HepG2 (cell line): ENCODE measurements around the gene RARA. TPM values are rescaled to one million over a fixed set of nuclear protein-coding genes. Genes with fewer than 3 reads are reported as not detected.

Experiments used
- ATAC-seq: fragments of 200-7000 bp; cut with Tn5 transposase; 3 replicates; pipeline ENCODE4 v1.9.1; 2020; ENCODE audit warnings: mild to moderate bottlenecking, moderate library complexity
- BruUV-seq: library from RNA; stranded (reverse); fragments of 400-500 nt; replicated peaks from 2 replicates; lab custom pipeline; 2021; lab: Mats Ljungman, UMichigan
- CTCF ChIA-PET: fragments of 300-600 bp; formaldehyde crosslinking; extraction: SDS; loops from one replicate; lab custom pipeline; 2021; ENCODE audit warnings: low total read pairs, inconsistent platforms, low intra/inter-chr PET ratio; lab: Yijun Ruan, JAX
- POLR2A ChIA-PET: fragments of 350-600 bp; sonication (Branson Sonifier 250); formaldehyde crosslinking; loops from one replicate; lab custom pipeline; 2020; ENCODE audit warnings: antibody characterized with exemption, inconsistent platforms; lab: Yijun Ruan, JAX
- DNase-seq: peaks from one replicate; pipeline ENCODE4 v3.0.0-alpha.2; 2015; ENCODE audit warnings: low spot score
- FAIRE-seq: peaks from 3 replicates; lab custom pipeline; 2011; peaks lifted over from hg19 to GRCh38; lab: Jason Lieb, UNC
- H2AFZ ChIP-seq: one replicate; pipeline ENCODE4 v1.6.1; 2011; ENCODE audit warnings: low read length, inconsistent platforms
- H3K27ac ChIP-seq: fragments of 300-600 bp; 3 replicates; pipeline ENCODE4 v1.8.0; 2011; ENCODE audit warnings: mixed run types, mild to moderate bottlenecking, mixed read lengths, low read length, inconsistent platforms; ENCODE audit not compliant: insufficient read depth; ENCODE audit errors: extremely low read length
- H3K27me3 ChIP-seq, 2 experiments: fragments of 200-600 bp in 1 of 2; 2 replicates in 1 of 2; 3 replicates in 1 of 2; pipeline versions ENCODE4 v1.6.0 to v1.8.0; 2011; ENCODE audit warnings: low read length in 2 of 2, mild to moderate bottlenecking in 2 of 2, moderate library complexity in 2 of 2, inconsistent platforms in 1 of 2; ENCODE audit not compliant: insufficient read depth in 2 of 2, control insufficient read depth in 1 of 2
- H3K36me3 ChIP-seq, 2 experiments: fragments of 200-600 bp in 1 of 2; replicated peaks in 1 of 2; 2 replicates in 1 of 2; 3 replicates in 1 of 2; pipeline versions ENCODE4 v1.5.1 to v1.8.0; 2011; ENCODE audit warnings: low read length in 2 of 2, inconsistent platforms in 1 of 2; ENCODE audit not compliant: insufficient read depth in 2 of 2, control insufficient read depth in 1 of 2
- H3K4me1 ChIP-seq: 2 replicates; pipeline ENCODE4 v1.5.1; 2012; ENCODE audit warnings: low read length, inconsistent platforms; ENCODE audit not compliant: insufficient read depth
- H3K4me2 ChIP-seq: 2 replicates; pipeline ENCODE4 v1.6.0; 2011; ENCODE audit warnings: low read depth, low read length, inconsistent platforms
- H3K4me3 ChIP-seq, 3 experiments: fragments of 200-600 bp in 1 of 3; sonication (generic), shearing (Covaris generic) in 1 of 3; replicated peaks in 1 of 3; 2 replicates each; pipeline ENCODE4 v1.5.1; 2011 to 2016; ENCODE audit warnings: low read length in 3 of 3, inconsistent platforms in 2 of 3, low read depth in 2 of 3, mild to moderate bottlenecking in 2 of 3, control low read depth in 1 of 3, mixed read lengths in 1 of 3; ENCODE audit not compliant: insufficient read depth in 1 of 3
- H3K79me2 ChIP-seq: one replicate; pipeline ENCODE4 v1.6.1; 2011; ENCODE audit warnings: low read length, inconsistent platforms; ENCODE audit not compliant: insufficient read depth
- H3K9ac ChIP-seq: 2 replicates; pipeline ENCODE4 v1.6.0; 2011; ENCODE audit warnings: mild to moderate bottlenecking, low read depth, low read length, inconsistent platforms; ENCODE audit not compliant: insufficient read depth
- H3K9me3 ChIP-seq: 2 replicates; pipeline ENCODE4 v1.5.1; 2012; ENCODE audit warnings: mild to moderate bottlenecking, low read length
- H4K20me1 ChIP-seq: 2 replicates; pipeline ENCODE4 v1.6.0; 2011; ENCODE audit warnings: inconsistent platforms, mild to moderate bottlenecking, low read length, moderate library complexity; ENCODE audit not compliant: insufficient read depth
- CBX1 ChIP-seq: IDR thresholded peaks from one replicate; pipeline ENCODE4 v1.6.1; 2016; ENCODE audit warnings: antibody characterized with exemption, low read depth
- ERF ChIP-seq: IDR thresholded peaks from 2 replicates; pipeline ENCODE4 v1.6.1; 2018; ENCODE audit warnings: missing biosample characterization, missing genetic modification reagents
- FOSL1 ChIP-seq: sonication (generic); formaldehyde crosslinking; IDR thresholded peaks from 2 replicates; pipeline ENCODE4 v1.9.0; 2021; ENCODE audit warnings: missing genetic modification reagents, borderline replicate concordance
- LRRFIP1 ChIP-seq: sonication (generic); formaldehyde crosslinking; conservative IDR thresholded peaks from 2 replicates; pipeline ENCODE4 v1.4.0; 2020; ENCODE audit warnings: missing genetic modification reagents
- NFIC ChIP-seq: IDR thresholded peaks from 2 replicates; pipeline ENCODE4 v1.6.1; 2012; ENCODE audit warnings: mild to moderate bottlenecking, low read length, inconsistent platforms
- PRDM15 ChIP-seq: sonication (generic); formaldehyde crosslinking; IDR thresholded peaks from 2 replicates; pipeline ENCODE4 v1.4.0; 2020; ENCODE audit warnings: missing genetic modification reagents
- RBAK ChIP-seq: sonication (generic); formaldehyde crosslinking; IDR thresholded peaks from 2 replicates; pipeline ENCODE4 v1.5.1; 2020; ENCODE audit warnings: mild to moderate bottlenecking, missing genetic modification reagents
- SAFB2 ChIP-seq: sonication (generic); formaldehyde crosslinking; IDR thresholded peaks from 2 replicates; pipeline ENCODE4 v1.5.1; 2020; ENCODE audit warnings: missing genetic modification reagents, low read depth, mild to moderate bottlenecking, borderline replicate concordance
- STAT6 ChIP-seq: sonication (generic); formaldehyde crosslinking; IDR thresholded peaks from 2 replicates; pipeline ENCODE4 v1.4.0; 2020; ENCODE audit warnings: missing genetic modification reagents, mild to moderate bottlenecking, borderline replicate concordance
- ZBTB2 ChIP-seq: sonication (generic); formaldehyde crosslinking; IDR thresholded peaks from 2 replicates; pipeline ENCODE4 v1.8.0; 2022; ENCODE audit warnings: low read depth, missing genetic modification reagents
- ZBTB8A ChIP-seq: sonication (generic); formaldehyde crosslinking; IDR thresholded peaks from 2 replicates; pipeline ENCODE4 v1.4.0; 2020; ENCODE audit warnings: mild to moderate bottlenecking, low read depth, missing genetic modification reagents, borderline replicate concordance
- ZNF564 ChIP-seq: sonication (generic); formaldehyde crosslinking; IDR thresholded peaks from 2 replicates; pipeline ENCODE4 v1.8.1; 2023; ENCODE audit warnings: mild to moderate bottlenecking, missing genetic modification reagents
- ZNF629 ChIP-seq: sonication (generic); formaldehyde crosslinking; conservative IDR thresholded peaks from 2 replicates; pipeline ENCODE4 v1.5.0; 2020; ENCODE audit warnings: missing genetic modification reagents
- ZSCAN31 ChIP-seq: sonication (generic); formaldehyde crosslinking; IDR thresholded peaks from 2 replicates; pipeline ENCODE4 v1.5.0; 2020; ENCODE audit warnings: low read depth, mild to moderate bottlenecking, missing genetic modification reagents
- WGBS: methylation state at CpG from one replicate; pipeline ENCODE4 v1.1.6; 2017; ENCODE audit warnings: low lambda C conversion rate; 5-methylcytosine and 5-hydroxymethylcytosine counted together
- in situ Hi-C: cut with HindIII; loops from 2 replicates; pipeline ENCODE4 v1.10.0; 2017; ENCODE audit warnings: low pct_unique_long_range_greater_than_20kb; ENCODE audit not compliant: extremely low pct_ligation_motif_present
- intact Hi-C: fragments of 100-400 bp; cut with micrococcal nuclease; formaldehyde crosslinking; loops from one replicate; pipeline ENCODE4 v1.10.0; 2022; ENCODE audit not compliant: unreplicated experiment
- polyA plus RNA-seq, 8 experiments: library from polyadenylated mRNA; depleted of rRNA in 3 of 8; stranded (reverse) in 7 of 8; unstranded in 1 of 8; fragments of >200 nt; fragmentation: Illumina TruSeq in 4 of 8; extraction: Trizol in 4 of 8; gene quantifications; 2 replicates each; pipeline versions ENCODE4 v1.2.1 to v1.2.3, GENCODE V29; 2011 to 2016; ENCODE audit warnings: low read depth in 4 of 8, missing spikeins in 1 of 8, mixed read lengths in 1 of 8; ENCODE audit not compliant: insufficient read depth in 1 of 8
- total RNA-seq, 5 experiments: library from RNA; depleted of rRNA; stranded (reverse); fragments of >200 nt; fragmentation: Illumina TruSeq; extraction: Trizol; gene quantifications; 2 replicates each; pipeline ENCODE4 v1.2.3, GENCODE V29; 2016; ENCODE audit warnings: low read depth in 1 of 5

Gene RARA
- total and polyA plus RNA-seq, 2 of the 13 experiments (the other 11 are each of a cell fraction or from before 2014, with no cell fraction given): 6.4 to 8.6 TPM

- TF ChIP-seq FOSL1 (CRISPR knock-in tag) (no peak), LRRFIP1 (CRISPR knock-in tag) (no peak), RBAK (CRISPR knock-in tag) (no peak), NFIC (no peak), ZBTB2 (CRISPR knock-in tag) (no peak), ZNF564 (CRISPR knock-in tag) (no peak), CBX1 (no peak), ERF (CRISPR knock-in tag) (no peak), ZBTB8A (CRISPR knock-in tag) (no peak)
Observed at GRCh38 chr17:40291281-40291664, 17.7 kb upstream of the RARA start (continued).

- FAIRE-seq (no peak), DNase-seq (no peak), ATAC-seq (no peak)
- Histone ChIP-seq H3K9me3 (no peaks in the 10 kb centered on the region), H3K9ac (no peak overlapping the region), H3K4me2 (no peak overlapping the region), H3K27me3 (no peaks in the 10 kb centered on the region), H3K36me3 (peaks cover 19 to 70% of the 10 kb centered on the region in 2 experiments), H3K27ac (no peak overlapping the region), H2AFZ (no peak overlapping the region), H3K4me3 (no peak overlapping the region), H3K79me2 (peaks cover 27% of the 10 kb centered on the region), H4K20me1 (no peaks in the 10 kb centered on the region), H3K4me1 (peaks cover 35% of the 10 kb centered on the region)
- no TSS peak for BruUV-seq
- in situ Hi-C loops (no loop called here), intact Hi-C loops (no loop called here)
- CTCF ChIA-PET: no interaction called here
- POLR2A ChIA-PET: no interaction called here
- WGBS: 93% methylated on average over 1 of the region's 1 CpG
- TF ChIP-seq SAFB2 (CRISPR knock-in tag): no peak
- no peak for TF ChIP-seq ZSCAN31
- TF ChIP-seq STAT6 (CRISPR knock-in tag): no peak
- no peak for TF ChIP-seq PRDM15 (CRISPR knock-in tag)
- no peak for TF ChIP-seq ZNF629 (CRISPR knock-in tag)
Observed at GRCh38 chr17:40293363-40293762, 15.6 kb upstream of the RARA start.
